Measurements from ENCODE around the gene PAPPA2. TPM values are rescaled to one million over a fixed set of nuclear protein-coding genes. Genes with fewer than 3 reads are reported as not detected.

The PAPPA2 gene
- total RNA-seq, 1 experiment from 2014 or later = 0.06 TPM

DNA sequence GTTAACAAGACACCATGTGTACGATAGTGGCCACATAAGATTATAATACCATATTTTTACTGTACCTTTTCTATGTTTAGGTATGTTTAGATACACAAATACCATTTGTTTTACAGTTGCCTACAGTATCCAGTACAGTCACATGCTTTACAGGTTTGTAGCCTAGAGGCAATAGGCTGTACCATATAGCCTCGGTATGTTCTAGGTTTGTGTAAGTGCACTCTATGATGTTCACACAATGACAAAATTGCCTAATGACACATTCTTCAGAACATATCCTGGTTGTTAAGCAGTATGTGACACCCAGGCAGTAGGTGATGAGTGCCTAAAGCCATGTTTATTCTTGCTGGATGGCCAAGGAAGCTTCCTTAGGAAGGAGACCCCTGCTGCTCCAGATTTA is 111.8 kb downstream of the PAPPA2 start:
- intact Hi-C loops (cut with micrococcal nuclease; ENCODE audit: unreplicated experiment) = no loop called here
- H3K4me1 ChIP-seq (ENCODE audit: insufficient read depth, low read length, poor library complexity, severe bottlenecking) = no peaks in the 10 kb centered on the region
- DNase-seq (ENCODE audit: low spot score) = no peak
- no peaks in the 10 kb centered on the region for H3K36me3 ChIP-seq (ENCODE audit: insufficient read depth, low read length, poor library complexity, severe bottlenecking)
- H3K27ac ChIP-seq (ENCODE audit: low read depth, low read length, poor library complexity, severe bottlenecking) = no peak overlapping the region
- no peak overlapping the region for H3K4me3 ChIP-seq (ENCODE audit: low read depth, low read length, poor library complexity, severe bottlenecking)
- no peaks in the 10 kb centered on the region for H3K9me3 ChIP-seq (ENCODE audit: low read depth, low read length, poor library complexity, severe bottlenecking)
- ChIA-PET POLR2A (ENCODE audit: low non-redundant PET) (no interaction called here), CTCF (no interaction called here)
- BruUV-seq (replicated peaks) = no TSS peak
- no peak for TF ChIP-seq EZH2 (IDR thresholded peaks at IDR 0.05; ENCODE audit: borderline replicate concordance, low read depth, low read length, poor library complexity, severe bottlenecking)
- TF ChIP-seq, protein P1, sequence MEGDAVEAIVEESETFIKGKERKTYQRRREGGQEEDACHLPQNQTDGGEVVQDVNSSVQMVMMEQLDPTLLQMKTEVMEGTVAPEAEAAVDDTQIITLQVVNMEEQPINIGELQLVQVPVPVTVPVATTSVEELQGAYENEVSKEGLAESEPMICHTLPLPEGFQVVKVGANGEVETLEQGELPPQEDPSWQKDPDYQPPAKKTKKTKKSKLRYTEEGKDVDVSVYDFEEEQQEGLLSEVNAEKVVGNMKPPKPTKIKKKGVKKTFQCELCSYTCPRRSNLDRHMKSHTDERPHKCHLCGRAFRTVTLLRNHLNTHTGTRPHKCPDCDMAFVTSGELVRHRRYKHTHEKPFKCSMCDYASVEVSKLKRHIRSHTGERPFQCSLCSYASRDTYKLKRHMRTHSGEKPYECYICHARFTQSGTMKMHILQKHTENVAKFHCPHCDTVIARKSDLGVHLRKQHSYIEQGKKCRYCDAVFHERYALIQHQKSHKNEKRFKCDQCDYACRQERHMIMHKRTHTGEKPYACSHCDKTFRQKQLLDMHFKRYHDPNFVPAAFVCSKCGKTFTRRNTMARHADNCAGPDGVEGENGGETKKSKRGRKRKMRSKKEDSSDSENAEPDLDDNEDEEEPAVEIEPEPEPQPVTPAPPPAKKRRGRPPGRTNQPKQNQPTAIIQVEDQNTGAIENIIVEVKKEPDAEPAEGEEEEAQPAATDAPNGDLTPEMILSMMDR (conservative IDR thresholded peaks at IDR 0.05; ENCODE audit: low read depth, low read length) = no peak
- H3K27me3 ChIP-seq (replicated peaks; ENCODE audit: insufficient read depth, low read depth, low read length, poor library complexity) = no peaks in the 10 kb centered on the region

DNA sequence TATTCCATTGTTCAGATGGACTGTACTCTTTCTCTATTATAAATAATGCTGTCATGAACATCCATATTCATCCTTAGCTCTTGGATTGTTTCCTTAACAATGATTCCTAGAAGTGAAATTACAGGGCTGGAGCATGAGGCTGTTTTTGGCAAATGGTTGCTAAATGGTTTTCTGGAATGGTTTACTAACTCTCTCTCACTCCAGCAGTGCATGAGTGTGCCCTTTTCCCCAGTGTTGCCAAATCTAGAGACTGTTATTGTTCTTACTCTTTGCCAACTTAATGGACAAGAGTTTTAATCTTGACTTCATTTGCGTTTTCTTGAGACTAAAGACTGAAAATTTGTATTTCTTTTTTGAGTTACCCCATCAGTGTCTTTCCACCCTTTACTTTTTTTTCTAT is 113.0 kb downstream of the PAPPA2 start:
- no peaks in the 10 kb centered on the region for H3K36me3 ChIP-seq (ENCODE audit: insufficient read depth, low read length, poor library complexity, severe bottlenecking)
- no peaks in the 10 kb centered on the region for H3K9me3 ChIP-seq (ENCODE audit: low read depth, low read length, poor library complexity, severe bottlenecking)
- intact Hi-C loops (cut with micrococcal nuclease; ENCODE audit: unreplicated experiment) = no loop called here
- no peak overlapping the region for H3K4me3 ChIP-seq (ENCODE audit: low read depth, low read length, poor library complexity, severe bottlenecking)
- ChIA-PET POLR2A (ENCODE audit: low non-redundant PET) (no interaction called here), CTCF (no interaction called here)
- TF ChIP-seq, protein P1 (conservative IDR thresholded peaks at IDR 0.05; ENCODE audit: low read depth, low read length) = no peak
- TF ChIP-seq EZH2 (IDR thresholded peaks at IDR 0.05; ENCODE audit: borderline replicate concordance, low read depth, low read length, poor library complexity, severe bottlenecking) = no peak
- H3K27ac ChIP-seq (ENCODE audit: low read depth, low read length, poor library complexity, severe bottlenecking) = no peak overlapping the region
- no peaks in the 10 kb centered on the region for H3K4me1 ChIP-seq (ENCODE audit: insufficient read depth, low read length, poor library complexity, severe bottlenecking)
- H3K27me3 ChIP-seq (replicated peaks; ENCODE audit: insufficient read depth, low read depth, low read length, poor library complexity) = no peaks in the 10 kb centered on the region
- DNase-seq (ENCODE audit: low spot score) = no peak
- BruUV-seq (replicated peaks) = no TSS peak

DNA sequence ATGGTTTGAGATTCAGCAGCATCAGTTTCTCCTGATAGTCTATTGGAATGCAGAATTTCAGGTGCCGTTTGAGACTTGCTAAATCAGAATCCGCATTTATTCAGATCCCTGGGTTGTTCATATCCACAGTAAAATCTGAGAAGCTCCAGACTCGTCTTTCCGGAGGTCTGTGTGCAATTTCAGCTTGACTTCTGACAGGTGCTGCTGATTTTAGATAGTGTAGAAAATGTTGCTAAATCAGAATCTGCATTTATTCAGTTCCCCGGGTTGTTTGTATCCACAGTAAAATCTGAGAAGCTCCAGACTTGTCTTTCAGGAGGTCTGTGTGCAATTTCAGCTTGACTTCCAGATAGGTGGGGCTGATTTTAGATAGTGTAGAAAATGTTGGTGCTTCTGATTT is 113.7 kb downstream of the PAPPA2 start:
- BruUV-seq (replicated peaks) = no TSS peak
- TF ChIP-seq, protein P1 (conservative IDR thresholded peaks at IDR 0.05; ENCODE audit: low read depth, low read length) = no peak
- TF ChIP-seq EZH2 (IDR thresholded peaks at IDR 0.05; ENCODE audit: borderline replicate concordance, low read depth, low read length, poor library complexity, severe bottlenecking) = no peak
- Histone ChIP-seq H3K4me1 (ENCODE audit: insufficient read depth, low read length, poor library complexity, severe bottlenecking) (no peaks in the 10 kb centered on the region), H3K9me3 (ENCODE audit: low read depth, low read length, poor library complexity, severe bottlenecking) (no peaks in the 10 kb centered on the region), H3K36me3 (ENCODE audit: insufficient read depth, low read length, poor library complexity, severe bottlenecking) (no peaks in the 10 kb centered on the region), H3K27me3 (replicated peaks; ENCODE audit: insufficient read depth, low read depth, low read length, poor library complexity) (no peaks in the 10 kb centered on the region), H3K4me3 (ENCODE audit: low read depth, low read length, poor library complexity, severe bottlenecking) (no peak overlapping the region), H3K27ac (ENCODE audit: low read depth, low read length, poor library complexity, severe bottlenecking) (no peak overlapping the region)
- CTCF ChIA-PET = no interaction called here
- intact Hi-C loops (cut with micrococcal nuclease; ENCODE audit: unreplicated experiment) = no loop called here
- POLR2A ChIA-PET (ENCODE audit: low non-redundant PET) = no interaction called here
- DNase-seq (ENCODE audit: low spot score) = no peak
